OCI-LY7 (cell line): ENCODE results near the gene GPHA2. TPM values are rescaled to one million over a fixed set of nuclear protein-coding genes. Genes with fewer than 3 reads are reported as not detected.

Experiments used
- BruUV-seq: library from RNA; stranded (reverse); fragments of 400-500 nt; replicated peaks from 2 replicates; lab custom pipeline; 2021; lab: Mats Ljungman, UMichigan
- CTCF ChIA-PET: fragments of 300-600 bp; sonication (Branson Sonifier 250); formaldehyde crosslinking; loops from one replicate; lab custom pipeline; 2022; ENCODE audit warnings: antibody characterized with exemption; ENCODE audit not compliant: unreplicated experiment; lab: Charles Lee
- POLR2A ChIA-PET: fragments of 300-600 bp; sonication (Branson Sonifier 250); formaldehyde crosslinking; loops from one replicate; lab custom pipeline; 2022; ENCODE audit warnings: antibody characterized with exemption; lab: Charles Lee
- DNase-seq: peaks from one replicate; pipeline ENCODE4 v3.0.0-alpha.2; 2015; ENCODE audit warnings: low spot score
- H2AFZ ChIP-seq: fragments of 200-600 bp; sonication (generic), shearing (Covaris generic); 2 replicates; pipeline ENCODE4 v1.6.1; 2014; ENCODE audit warnings: mild to moderate bottlenecking, antibody characterized with exemption, low read length, moderate library complexity
- H3K27ac ChIP-seq: fragments of 200-600 bp; sonication (generic); 2 replicates; pipeline ENCODE4 v1.5.1; 2014; ENCODE audit warnings: mixed run types, low read depth, mild to moderate bottlenecking, moderate library complexity, low read length, inconsistent platforms; ENCODE audit not compliant: poor library complexity, severe bottlenecking
- H3K36me3 ChIP-seq: fragments of 200-600 bp; sonication (generic); 2 replicates; pipeline ENCODE4 v1.6.1; 2014; ENCODE audit warnings: mild to moderate bottlenecking, antibody characterized with exemption, low read length, moderate library complexity, mixed read lengths; ENCODE audit not compliant: insufficient read depth
- H3K4me1 ChIP-seq: fragments of 200-600 bp; sonication (generic); 2 replicates; pipeline ENCODE4 v1.5.1; 2014; ENCODE audit warnings: mild to moderate bottlenecking, low read length; ENCODE audit not compliant: insufficient read depth, poor library complexity, severe bottlenecking
- H3K4me2 ChIP-seq: fragments of 200-600 bp; sonication (generic); 2 replicates; pipeline ENCODE4 v1.6.1; 2014; ENCODE audit warnings: mild to moderate bottlenecking, low read length
- H3K4me3 ChIP-seq: fragments of 200-600 bp; sonication (generic); 2 replicates; pipeline ENCODE4 v1.5.1; 2014; ENCODE audit warnings: mild to moderate bottlenecking, low read depth, low read length; ENCODE audit not compliant: poor library complexity, severe bottlenecking
- H3K79me2 ChIP-seq: fragments of 200-600 bp; sonication (generic); 2 replicates; pipeline ENCODE4 v1.6.1; 2016; ENCODE audit warnings: low read depth, mild to moderate bottlenecking, low read length, moderate library complexity, mixed read lengths; ENCODE audit not compliant: insufficient read depth
- H3K9me2 ChIP-seq: fragments of 200-600 bp; sonication (generic); 2 replicates; pipeline ENCODE4 v1.6.1; 2016; ENCODE audit warnings: mild to moderate bottlenecking, low read length, mixed read lengths; ENCODE audit not compliant: insufficient read depth
- H3K9me3 ChIP-seq: fragments of 200-600 bp; sonication (generic); 2 replicates; pipeline ENCODE4 v1.6.1; 2014; ENCODE audit warnings: mild to moderate bottlenecking, mixed run types, low read length, mixed read lengths
- H4K20me1 ChIP-seq: fragments of 200-600 bp; sonication (generic); 2 replicates; pipeline ENCODE4 v1.6.1; 2014; ENCODE audit warnings: mild to moderate bottlenecking, antibody characterized with exemption, low read length, moderate library complexity, mixed read lengths; ENCODE audit not compliant: insufficient read depth
- EZH2phosphoT487 ChIP-seq: fragments of 200-600 bp; sonication (generic); IDR thresholded peaks from 2 replicates; pipeline ENCODE4 v1.6.1; 2018; ENCODE audit warnings: low read depth, borderline replicate concordance, mild to moderate bottlenecking, mixed run types, antibody characterized with exemption, low read length, moderate library complexity, mixed read lengths
- intact Hi-C: fragments of 100-400 bp; cut with micrococcal nuclease; formaldehyde crosslinking; loops from one replicate; pipeline ENCODE4 v1.10.0; 2022; ENCODE audit not compliant: unreplicated experiment
- total RNA-seq, 2 experiments: library from RNA; depleted of rRNA in 1 of 2; stranded (reverse); fragments of >200 nt in 1 of 2; shearing (Covaris generic) in 1 of 2; gene quantifications; 2 replicates each; pipeline ENCODE4 v1.2.3, GENCODE V29; 2014 to 2022
- TF ChIP-seq, protein P1 (sequence below): fragments of 200-600 bp; sonication (generic); conservative IDR thresholded peaks from 2 replicates; pipeline ENCODE4 v1.5.1; 2014; ENCODE audit warnings: mild to moderate bottlenecking, antibody characterized with exemption, low read length, moderate library complexity, mixed read lengths

Gene GPHA2
- total RNA-seq, 2 experiments from 2014 or later = not detected

DNA sequence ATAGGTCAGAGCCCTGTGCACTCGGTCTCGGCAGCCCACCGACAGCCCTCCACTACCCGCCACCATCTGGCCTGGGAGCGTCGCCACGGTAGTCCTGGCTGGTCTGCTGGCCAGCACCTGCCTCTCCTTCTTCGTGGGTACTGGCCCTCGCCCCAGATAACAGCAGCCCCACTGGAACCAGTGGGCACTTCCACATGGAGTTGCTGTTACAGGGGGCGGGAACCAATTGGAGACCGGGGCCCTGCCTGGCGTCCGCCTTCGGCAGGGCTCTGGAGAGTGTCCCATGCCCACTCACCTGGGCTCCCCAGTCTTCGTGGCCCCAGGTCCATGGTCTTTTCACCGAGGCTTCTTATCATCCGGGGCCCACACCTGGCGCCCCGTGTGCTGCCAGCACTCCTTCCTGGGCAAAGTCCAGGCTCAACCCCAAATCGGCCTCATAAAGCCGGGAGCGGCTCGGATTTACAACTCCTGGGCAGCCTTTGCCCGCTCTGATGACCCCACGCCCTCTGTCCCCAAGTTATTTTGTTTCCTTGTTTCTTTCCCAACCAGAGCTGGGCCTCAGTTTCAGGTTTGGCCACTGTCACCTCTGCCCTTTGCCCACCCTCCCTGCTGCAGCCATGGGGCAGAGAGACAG lies 44.4 kb downstream of the GPHA2 start:
- no peaks in the 10 kb centered on the region for H3K9me2 ChIP-seq
- H3K27ac ChIP-seq = no peak overlapping the region
- TF ChIP-seq, protein P1, sequence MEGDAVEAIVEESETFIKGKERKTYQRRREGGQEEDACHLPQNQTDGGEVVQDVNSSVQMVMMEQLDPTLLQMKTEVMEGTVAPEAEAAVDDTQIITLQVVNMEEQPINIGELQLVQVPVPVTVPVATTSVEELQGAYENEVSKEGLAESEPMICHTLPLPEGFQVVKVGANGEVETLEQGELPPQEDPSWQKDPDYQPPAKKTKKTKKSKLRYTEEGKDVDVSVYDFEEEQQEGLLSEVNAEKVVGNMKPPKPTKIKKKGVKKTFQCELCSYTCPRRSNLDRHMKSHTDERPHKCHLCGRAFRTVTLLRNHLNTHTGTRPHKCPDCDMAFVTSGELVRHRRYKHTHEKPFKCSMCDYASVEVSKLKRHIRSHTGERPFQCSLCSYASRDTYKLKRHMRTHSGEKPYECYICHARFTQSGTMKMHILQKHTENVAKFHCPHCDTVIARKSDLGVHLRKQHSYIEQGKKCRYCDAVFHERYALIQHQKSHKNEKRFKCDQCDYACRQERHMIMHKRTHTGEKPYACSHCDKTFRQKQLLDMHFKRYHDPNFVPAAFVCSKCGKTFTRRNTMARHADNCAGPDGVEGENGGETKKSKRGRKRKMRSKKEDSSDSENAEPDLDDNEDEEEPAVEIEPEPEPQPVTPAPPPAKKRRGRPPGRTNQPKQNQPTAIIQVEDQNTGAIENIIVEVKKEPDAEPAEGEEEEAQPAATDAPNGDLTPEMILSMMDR = no peak
- CTCF ChIA-PET = interaction anchor here (1.4 to 2.9 kb wide), 2 partner anchors 42 to 43 kb away, joined by 4 to 9 read pairs; no protein-coding TSS in a partner anchor
- no peaks in the 10 kb centered on the region for H3K9me3 ChIP-seq
- DNase-seq = no peak
- POLR2A ChIA-PET = interaction anchor here (1.2 to 2.0 kb wide), 2 partner anchors 41 to 43 kb away, joined by 3 to 4 read pairs; no protein-coding TSS in a partner anchor
- intact Hi-C loops = loop anchor here (5.0 kb wide), 1 partner anchor 104 kb away; no protein-coding TSS in a partner anchor
- H4K20me1 ChIP-seq = no peaks in the 10 kb centered on the region
- peaks cover 28% of the 10 kb centered on the region for H3K4me1 ChIP-seq
- H3K4me3 ChIP-seq = no peak overlapping the region
- no peaks in the 10 kb centered on the region; the same call in 1 of the 2 replicates for H3K36me3 ChIP-seq
- BruUV-seq = no TSS peak
- no peak overlapping the region for H2AFZ ChIP-seq
- no peaks in the 10 kb centered on the region for H3K79me2 ChIP-seq
- no peak overlapping the region for H3K4me2 ChIP-seq

DNA sequence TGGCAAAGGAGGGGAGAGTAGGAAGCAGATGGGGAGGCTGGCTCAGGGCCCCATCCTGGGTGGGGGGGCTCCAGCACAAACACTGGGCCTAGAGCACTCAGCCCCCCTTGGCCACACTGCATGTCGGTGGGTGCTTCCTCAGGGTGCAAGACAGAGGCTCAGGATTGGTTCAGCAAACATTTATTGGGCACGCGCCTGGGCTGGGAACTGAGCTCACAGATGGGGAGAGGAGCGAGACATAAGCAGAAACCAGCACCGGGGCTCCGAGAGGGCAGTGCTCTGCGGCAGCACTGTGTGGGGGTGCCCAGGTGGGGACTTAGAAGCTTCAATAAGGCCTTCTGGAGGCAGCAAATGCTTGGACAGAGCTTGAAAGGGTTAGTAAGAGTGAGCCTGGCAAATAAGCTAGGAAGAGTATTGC lies 45.2 kb downstream of the GPHA2 start:
- no peak overlapping the region for H3K4me2 ChIP-seq
- intact Hi-C loops = loop anchor here (5.0 kb wide), 1 partner anchor 103 kb away; no protein-coding TSS in a partner anchor
- CTCF ChIA-PET = interaction anchor here (0.7 to 2.9 kb wide), 3 partner anchors 21 to 42 kb away, joined by 3 to 9 read pairs (median 4); no protein-coding TSS in a partner anchor

More for the DNA sequence above, 45.2 kb downstream of the GPHA2 start:
- no peak overlapping the region for H2AFZ ChIP-seq
- no peak overlapping the region for H3K27ac ChIP-seq
- H3K9me2 ChIP-seq = no peaks in the 10 kb centered on the region
- no TSS peak for BruUV-seq
- peaks cover 28% of the 10 kb centered on the region for H3K4me1 ChIP-seq
- POLR2A ChIA-PET = interaction anchor here (1.2 kb wide), 1 partner anchor 40 kb away, joined by 3 read pairs; no protein-coding TSS in a partner anchor
- H4K20me1 ChIP-seq = no peaks in the 10 kb centered on the region
- no peaks in the 10 kb centered on the region for H3K79me2 ChIP-seq
- TF ChIP-seq EZH2phosphoT487 = no peak
- TF ChIP-seq, protein P1 = no peak
- no peak overlapping the region for H3K4me3 ChIP-seq
- no peaks in the 10 kb centered on the region for H3K9me3 ChIP-seq
- no peak for DNase-seq
- no peaks in the 10 kb centered on the region; the same call in 1 of the 2 replicates for H3K36me3 ChIP-seq
